Measurements from ENCODE around the gene NKX6-2.
"Not testable (repeated sequence)": the region's sequence is repeated elsewhere in the genome, so short reads cannot be mapped to it uniquely, and the experiment has no call there.

Gene NKX6-2

GRCh38 chr10:132745971-132746370, 40.0 kb downstream of the NKX6-2 start:
- Histone ChIP-seq H3K27ac (ENCODE audit: insufficient read depth, low read depth, low read length, poor library complexity, severe bottlenecking) (no peak overlapping the region), H3K9me3 (ENCODE audit: control insufficient read depth, low read length) (no peaks in the 10 kb centered on the region), H3K36me3 (ENCODE audit: control insufficient read depth, insufficient read depth, low read length) (no peaks in the 10 kb centered on the region), H3K4me3 (ENCODE audit: insufficient read depth, low read depth, low read length) (no peak overlapping the region), H3K4me1 (ENCODE audit: control insufficient read depth, insufficient read depth, low read length) (peaks cover 27% of the 10 kb centered on the region), H3K27me3 (ENCODE audit: control insufficient read depth, insufficient read depth, low read length, poor library complexity, severe bottlenecking) (peaks cover 91% of the 10 kb centered on the region)
- 95 to 96% methylated on average over 13 of the region's 13 CpGs for WGBS, 2 experiments

- no peaks in the 10 kb centered on the region for H3K9me3 ChIP-seq (ENCODE audit: control insufficient read depth, low read length)
- 93 to 94% methylated on average over 17 of the region's 17 CpGs for WGBS, 2 experiments
- H3K4me3 ChIP-seq (ENCODE audit: insufficient read depth, low read depth, low read length): no peak overlapping the region
- H3K27me3 ChIP-seq (ENCODE audit: control insufficient read depth, insufficient read depth, low read length, poor library complexity, severe bottlenecking): peaks cover 96% of the 10 kb centered on the region
- no peaks in the 10 kb centered on the region for H3K36me3 ChIP-seq (ENCODE audit: control insufficient read depth, insufficient read depth, low read length)
- H3K27ac ChIP-seq (ENCODE audit: insufficient read depth, low read depth, low read length, poor library complexity, severe bottlenecking): no peak overlapping the region
- H3K4me1 ChIP-seq (ENCODE audit: control insufficient read depth, insufficient read depth, low read length): peaks cover 27% of the 10 kb centered on the region
Measured at GRCh38 chr10:132745511-132745910, 40.4 kb downstream of the NKX6-2 start.

- H3K9me3 ChIP-seq (ENCODE audit: control insufficient read depth, low read length): no peaks in the 10 kb centered on the region
- no peak overlapping the region for H3K4me3 ChIP-seq (ENCODE audit: insufficient read depth, low read depth, low read length)
- 95 to 96% methylated on average over 19 of the region's 19 CpGs for WGBS, 2 experiments
- no peak overlapping the region for H3K27ac ChIP-seq (ENCODE audit: insufficient read depth, low read depth, low read length, poor library complexity, severe bottlenecking)
- no peaks in the 10 kb centered on the region for H3K36me3 ChIP-seq (ENCODE audit: control insufficient read depth, insufficient read depth, low read length)
- peaks cover 97% of the 10 kb centered on the region for H3K27me3 ChIP-seq (ENCODE audit: control insufficient read depth, insufficient read depth, low read length, poor library complexity, severe bottlenecking)
- peaks cover 27% of the 10 kb centered on the region for H3K4me1 ChIP-seq (ENCODE audit: control insufficient read depth, insufficient read depth, low read length)
Measured at GRCh38 chr10:132744839-132745238, 41.1 kb downstream of the NKX6-2 start.

GRCh38 chr10:132743925-132744490, 41.9 kb downstream of the NKX6-2 start:
- H3K27ac ChIP-seq (ENCODE audit: insufficient read depth, low read depth, low read length, poor library complexity, severe bottlenecking): no peak overlapping the region
- peaks cover 27% of the 10 kb centered on the region for H3K4me1 ChIP-seq (ENCODE audit: control insufficient read depth, insufficient read depth, low read length)
- H3K4me3 ChIP-seq (ENCODE audit: insufficient read depth, low read depth, low read length): no peak overlapping the region
- peaks cover 97% of the 10 kb centered on the region for H3K27me3 ChIP-seq (ENCODE audit: control insufficient read depth, insufficient read depth, low read length, poor library complexity, severe bottlenecking)
- WGBS, 2 experiments: 84 to 86% methylated on average over 18 of the region's 18 CpGs
- H3K9me3 ChIP-seq (ENCODE audit: control insufficient read depth, low read length): no peaks in the 10 kb centered on the region
- H3K36me3 ChIP-seq (ENCODE audit: control insufficient read depth, insufficient read depth, low read length): no peaks in the 10 kb centered on the region

- H3K27ac ChIP-seq (ENCODE audit: insufficient read depth, low read depth, low read length, poor library complexity, severe bottlenecking); H3K9me3 ChIP-seq (ENCODE audit: control insufficient read depth, low read length); H3K36me3 ChIP-seq (ENCODE audit: control insufficient read depth, insufficient read depth, low read length); H3K4me3 ChIP-seq (ENCODE audit: insufficient read depth, low read depth, low read length): not testable (repeated sequence)
- peaks cover 27% of the 10 kb centered on the region for H3K4me1 ChIP-seq (ENCODE audit: control insufficient read depth, insufficient read depth, low read length)
- 62 to 67% methylated on average over 29 to 30 of the region's 30 CpGs for WGBS, 2 experiments
- H3K27me3 ChIP-seq (ENCODE audit: control insufficient read depth, insufficient read depth, low read length, poor library complexity, severe bottlenecking): peaks cover 97% of the 10 kb centered on the region
Measured at GRCh38 chr10:132743196-132743924, 42.6 kb downstream of the NKX6-2 start.

- no peaks in the 10 kb centered on the region for H3K9me3 ChIP-seq (ENCODE audit: control insufficient read depth, low read length)
- WGBS, 2 experiments: 13% methylated on average over 12 of the region's 12 CpGs
- no peak overlapping the region for H3K4me3 ChIP-seq (ENCODE audit: insufficient read depth, low read depth, low read length)
- peaks cover 27% of the 10 kb centered on the region for H3K4me1 ChIP-seq (ENCODE audit: control insufficient read depth, insufficient read depth, low read length)
- H3K27me3 ChIP-seq (ENCODE audit: control insufficient read depth, insufficient read depth, low read length, poor library complexity, severe bottlenecking): peaks cover 97% of the 10 kb centered on the region
- H3K27ac ChIP-seq (ENCODE audit: insufficient read depth, low read depth, low read length, poor library complexity, severe bottlenecking): peak overlapping the region; percentile 60
- no peaks in the 10 kb centered on the region for H3K36me3 ChIP-seq (ENCODE audit: control insufficient read depth, insufficient read depth, low read length)
Measured at GRCh38 chr10:132742837-132743194, 43.1 kb downstream of the NKX6-2 start.

- no peaks in the 10 kb centered on the region for H3K36me3 ChIP-seq (ENCODE audit: control insufficient read depth, insufficient read depth, low read length)
- peaks cover 25% of the 10 kb centered on the region for H3K4me1 ChIP-seq (ENCODE audit: control insufficient read depth, insufficient read depth, low read length)
- peaks cover 94% of the 10 kb centered on the region for H3K27me3 ChIP-seq (ENCODE audit: control insufficient read depth, insufficient read depth, low read length, poor library complexity, severe bottlenecking)
- H3K4me3 ChIP-seq (ENCODE audit: insufficient read depth, low read depth, low read length): no peak overlapping the region
- no peaks in the 10 kb centered on the region for H3K9me3 ChIP-seq (ENCODE audit: control insufficient read depth, low read length)
- peak overlapping the region; percentile 60 for H3K27ac ChIP-seq (ENCODE audit: insufficient read depth, low read depth, low read length, poor library complexity, severe bottlenecking)
- 70 to 71% methylated on average over 27 of the region's 27 CpGs for WGBS, 2 experiments
Measured at GRCh38 chr10:132742167-132742836, 43.6 kb downstream of the NKX6-2 start.

GRCh38 chr10:132740588-132740987, 45.4 kb downstream of the NKX6-2 start:
- Histone ChIP-seq H3K4me1 (ENCODE audit: control insufficient read depth, insufficient read depth, low read length) (peaks cover 12% of the 10 kb centered on the region), H3K4me3 (ENCODE audit: insufficient read depth, low read depth, low read length) (no peak overlapping the region), H3K9me3 (ENCODE audit: control insufficient read depth, low read length) (no peaks in the 10 kb centered on the region), H3K27me3 (ENCODE audit: control insufficient read depth, insufficient read depth, low read length, poor library complexity, severe bottlenecking) (peaks cover 92% of the 10 kb centered on the region), H3K27ac (ENCODE audit: insufficient read depth, low read depth, low read length, poor library complexity, severe bottlenecking) (no peak overlapping the region), H3K36me3 (ENCODE audit: control insufficient read depth, insufficient read depth, low read length) (no peaks in the 10 kb centered on the region)
- 87 to 97% methylated on average over 6 of the region's 6 CpGs for WGBS, 2 experiments

- Histone ChIP-seq H3K4me1 (ENCODE audit: control insufficient read depth, insufficient read depth, low read length) (peaks cover 12% of the 10 kb centered on the region), H3K27me3 (ENCODE audit: control insufficient read depth, insufficient read depth, low read length, poor library complexity, severe bottlenecking) (peaks cover 92% of the 10 kb centered on the region), H3K4me3 (ENCODE audit: insufficient read depth, low read depth, low read length) (no peak overlapping the region), H3K27ac (ENCODE audit: insufficient read depth, low read depth, low read length, poor library complexity, severe bottlenecking) (no peak overlapping the region), H3K9me3 (ENCODE audit: control insufficient read depth, low read length) (no peaks in the 10 kb centered on the region), H3K36me3 (ENCODE audit: control insufficient read depth, insufficient read depth, low read length) (no peaks in the 10 kb centered on the region)
- 95 to 96% methylated on average over 14 of the region's 14 CpGs for WGBS, 2 experiments
Measured at GRCh38 chr10:132739225-132739613, 46.7 kb downstream of the NKX6-2 start.

GRCh38 chr10:132738454-132739224, 47.3 kb downstream of the NKX6-2 start:
- Histone ChIP-seq H3K27me3 (ENCODE audit: control insufficient read depth, insufficient read depth, low read length, poor library complexity, severe bottlenecking) (peaks cover 90% of the 10 kb centered on the region), H3K4me3 (ENCODE audit: insufficient read depth, low read depth, low read length) (no peak overlapping the region), H3K36me3 (ENCODE audit: control insufficient read depth, insufficient read depth, low read length) (no peaks in the 10 kb centered on the region), H3K27ac (ENCODE audit: insufficient read depth, low read depth, low read length, poor library complexity, severe bottlenecking) (no peak overlapping the region), H3K9me3 (ENCODE audit: control insufficient read depth, low read length) (no peaks in the 10 kb centered on the region), H3K4me1 (ENCODE audit: control insufficient read depth, insufficient read depth, low read length) (peaks cover 10% of the 10 kb centered on the region)
- 95% methylated on average over 25 of the region's 25 CpGs for WGBS, 2 experiments

Measured in ectodermal cell (in vitro differentiated cells).